Measurements from ENCODE around the gene CHN2. TPM values are rescaled to one million over a fixed set of nuclear protein-coding genes. Genes with fewer than 3 reads are reported as not detected.
A peak's percentile ranks its signal among the peaks of the same experiment; 100 is the strongest.

The CHN2 gene
- total and polyA plus RNA-seq, 8 donors = 8.2 to 32.9 (median 24.0) TPM

DNA sequence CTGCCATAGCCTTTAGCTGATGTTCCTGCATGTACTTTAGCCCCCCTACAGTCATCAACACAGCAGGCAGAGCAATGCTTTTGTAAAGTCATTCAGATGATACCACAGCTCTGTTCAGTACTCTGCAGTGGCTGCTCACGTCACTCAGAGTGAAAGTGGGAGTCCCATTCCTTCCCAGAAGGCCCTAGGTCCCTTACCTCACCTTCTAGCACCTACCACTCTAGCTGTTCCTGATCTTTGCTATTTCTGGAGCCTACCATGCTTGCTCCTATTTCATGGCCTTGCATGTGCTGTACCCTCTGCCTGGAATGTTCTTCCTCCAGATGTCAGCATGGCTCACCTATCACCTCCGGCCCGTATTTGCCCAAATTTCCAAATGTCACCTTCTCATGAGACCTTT is 274.7 kb downstream of the CHN2 start:
- Histone ChIP-seq H3K9me3 (no peaks in the 10 kb centered on the region), H3K36me3 (no peaks in the 10 kb centered on the region), H3K27ac (no peak overlapping the region), H3K4me3 (no peak overlapping the region), H3K27me3 (no peaks in the 10 kb centered on the region), H3K4me1 (peaks cover 0 to 6% (median 0%) of the 10 kb centered on the region in 3 donors)
- ATAC-seq = no peak
- TF ChIP-seq, protein P1, sequence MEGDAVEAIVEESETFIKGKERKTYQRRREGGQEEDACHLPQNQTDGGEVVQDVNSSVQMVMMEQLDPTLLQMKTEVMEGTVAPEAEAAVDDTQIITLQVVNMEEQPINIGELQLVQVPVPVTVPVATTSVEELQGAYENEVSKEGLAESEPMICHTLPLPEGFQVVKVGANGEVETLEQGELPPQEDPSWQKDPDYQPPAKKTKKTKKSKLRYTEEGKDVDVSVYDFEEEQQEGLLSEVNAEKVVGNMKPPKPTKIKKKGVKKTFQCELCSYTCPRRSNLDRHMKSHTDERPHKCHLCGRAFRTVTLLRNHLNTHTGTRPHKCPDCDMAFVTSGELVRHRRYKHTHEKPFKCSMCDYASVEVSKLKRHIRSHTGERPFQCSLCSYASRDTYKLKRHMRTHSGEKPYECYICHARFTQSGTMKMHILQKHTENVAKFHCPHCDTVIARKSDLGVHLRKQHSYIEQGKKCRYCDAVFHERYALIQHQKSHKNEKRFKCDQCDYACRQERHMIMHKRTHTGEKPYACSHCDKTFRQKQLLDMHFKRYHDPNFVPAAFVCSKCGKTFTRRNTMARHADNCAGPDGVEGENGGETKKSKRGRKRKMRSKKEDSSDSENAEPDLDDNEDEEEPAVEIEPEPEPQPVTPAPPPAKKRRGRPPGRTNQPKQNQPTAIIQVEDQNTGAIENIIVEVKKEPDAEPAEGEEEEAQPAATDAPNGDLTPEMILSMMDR (IDR thresholded peaks at IDR 0.05) = no peak
- no peak for DNase-seq
- no peak for FAIRE-seq
- intact Hi-C loops (cut with DNase I) = no loop called here
- WGBS, 2 donors = 89 to 99% methylated on average over 3 of the region's 3 CpGs

DNA sequence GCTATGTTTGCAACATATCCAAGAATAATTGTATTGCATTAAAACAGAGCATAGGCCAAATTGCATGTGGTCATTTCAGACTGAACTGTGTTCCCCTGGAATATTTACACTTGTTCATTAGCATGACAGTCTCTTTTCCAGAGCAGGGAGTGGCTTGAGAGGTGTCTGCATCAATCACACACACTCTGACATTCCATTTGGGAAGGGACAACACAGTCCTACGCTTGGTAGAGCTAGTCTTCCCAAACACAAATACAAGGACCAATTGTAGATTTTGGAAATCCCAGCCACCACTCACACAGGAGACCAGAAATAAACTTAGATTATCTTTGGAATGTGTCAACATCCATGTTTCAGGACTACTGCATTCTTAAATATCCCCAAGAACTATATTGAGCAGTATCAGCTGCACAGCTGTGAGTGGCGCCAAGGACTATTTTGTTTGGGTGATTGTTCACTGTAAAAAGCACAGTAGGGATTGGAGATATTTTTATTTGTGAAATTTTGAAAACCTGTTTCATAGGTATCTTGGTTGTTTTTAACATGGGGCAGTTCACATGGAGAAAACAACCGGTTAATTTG is 275.5 kb downstream of the CHN2 start:
- Histone ChIP-seq H3K27ac (no peak overlapping the region), H3K4me1 (peaks cover 0 to 3% (median 0%) of the 10 kb centered on the region in 3 donors), H3K4me3 (no peak overlapping the region), H3K9me3 (no peaks in the 10 kb centered on the region), H3K27me3 (no peaks in the 10 kb centered on the region), H3K36me3 (no peaks in the 10 kb centered on the region)
- FAIRE-seq (no peak), DNase-seq (no peak), ATAC-seq (no peak)
- TF ChIP-seq, protein P1 (IDR thresholded peaks at IDR 0.05) = no peak
- 93% methylated on average over 3 of the region's 3 CpGs for WGBS, 2 donors
- intact Hi-C loops (cut with DNase I) = no loop called here

DNA sequence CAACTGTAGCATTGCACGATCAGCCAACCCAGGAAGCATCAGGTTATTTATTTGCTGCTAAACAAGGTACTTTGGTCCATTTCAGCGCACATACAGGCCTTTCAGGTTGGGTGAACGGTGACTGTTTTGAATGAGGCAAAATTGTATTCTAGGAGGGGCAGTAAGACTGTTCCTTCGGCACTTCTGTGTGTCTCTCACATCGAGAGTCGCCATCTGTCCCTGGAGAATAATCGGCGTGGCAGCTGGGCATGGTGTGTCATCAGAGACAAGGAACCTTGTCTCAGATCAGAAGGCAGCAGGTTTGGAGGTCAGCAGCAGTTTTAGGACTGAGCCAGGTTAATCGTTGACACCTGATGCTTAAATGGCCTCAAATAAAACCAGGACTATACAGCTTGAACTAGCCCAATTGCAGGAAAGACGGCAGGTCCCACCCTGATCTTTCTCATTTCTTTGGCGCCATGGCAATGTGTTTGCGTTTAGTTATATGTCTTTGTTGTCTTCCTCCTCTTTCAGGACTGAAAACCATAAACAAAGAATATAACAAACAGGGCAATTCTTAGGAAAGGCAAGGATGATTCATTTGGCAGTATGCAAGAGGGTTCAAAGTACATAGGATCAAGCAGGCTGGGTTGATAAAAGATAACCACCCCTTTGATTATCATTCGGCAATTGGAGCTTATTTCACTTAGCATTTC is 277.0 kb downstream of the CHN2 start:
- no peaks in the 10 kb centered on the region for H3K9me3 ChIP-seq
- no peaks in the 10 kb centered on the region for H3K4me1 ChIP-seq
- H3K36me3 ChIP-seq = no peaks in the 10 kb centered on the region
- H3K4me3 ChIP-seq = no peak overlapping the region
- TF ChIP-seq, protein P1 (IDR thresholded peaks at IDR 0.05) = no peak
- no peaks in the 10 kb centered on the region for H3K27me3 ChIP-seq
- 76 to 82% methylated on average over 13 of the region's 13 CpGs for whole genome bisulfite sequencing, 2 donors
- intact Hi-C loops (cut with DNase I) = no loop called here
- DNase-seq = no peak
- no peak for FAIRE-seq
- H3K27ac ChIP-seq = no peak overlapping the region
- peak in 1 of 4 donors; percentile 43 for ATAC-seq

DNA sequence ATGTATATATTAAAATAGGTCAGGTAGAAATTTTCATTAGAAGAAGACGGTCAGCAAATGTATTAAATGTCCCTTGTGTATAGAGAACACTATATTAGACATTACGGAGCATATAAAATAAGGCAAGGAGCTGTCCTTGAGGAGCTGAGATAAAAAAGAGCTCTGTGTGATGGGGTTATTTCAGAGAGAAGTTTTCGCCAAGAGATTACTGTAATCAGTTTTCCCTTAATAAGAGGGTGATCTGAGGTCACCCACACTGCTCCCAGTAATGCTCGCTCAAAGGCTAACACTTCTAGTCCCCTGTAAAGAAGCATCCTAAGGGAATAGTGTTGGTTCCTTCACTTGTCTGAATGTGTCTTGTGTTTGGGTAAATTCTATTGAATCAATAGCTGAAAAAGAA is 282.3 kb downstream of the CHN2 start:
- TF ChIP-seq, protein P1 (IDR thresholded peaks at IDR 0.05) = no peak
- ATAC-seq (no peak), FAIRE-seq (no peak), DNase-seq (no peak)
- no peaks in the 10 kb centered on the region for H3K27me3 ChIP-seq
- intact Hi-C loops (cut with DNase I) = no loop called here
- H3K4me3 ChIP-seq = no peak overlapping the region
- no peak overlapping the region for H3K27ac ChIP-seq
- peaks cover 5 to 9% (median 9%) of the 10 kb centered on the region in 3 donors for H3K4me1 ChIP-seq
- H3K36me3 ChIP-seq = no peaks in the 10 kb centered on the region
- no peaks in the 10 kb centered on the region for H3K9me3 ChIP-seq
- WGBS, 2 donors = 58 to 78% methylated on average over 4 of the region's 4 CpGs

DNA sequence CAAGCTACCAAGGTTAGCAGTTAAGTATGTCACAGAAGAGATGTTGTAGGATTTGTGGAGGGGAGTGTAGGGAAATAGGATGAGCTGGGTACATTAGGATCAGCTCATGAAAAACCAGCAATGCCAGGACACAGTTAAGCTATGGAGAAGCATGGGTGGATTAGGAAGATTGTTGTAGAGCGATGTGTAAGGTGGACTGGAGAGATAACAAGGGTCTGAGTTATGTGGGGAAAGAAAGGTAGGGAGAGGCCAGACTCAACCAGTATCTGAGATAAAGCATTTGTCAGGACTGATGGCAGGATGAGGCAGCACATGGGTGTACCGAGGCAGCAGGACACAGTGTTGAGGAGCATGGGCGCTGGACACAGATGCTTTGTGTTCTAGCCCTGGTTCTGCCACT is 283.7 kb downstream of the CHN2 start:
- Histone ChIP-seq H3K27ac (no peak overlapping the region), H3K4me3 (no peak overlapping the region), H3K27me3 (no peaks in the 10 kb centered on the region), H3K4me1 (peaks cover 5 to 9% (median 9%) of the 10 kb centered on the region in 3 donors), H3K9me3 (no peaks in the 10 kb centered on the region), H3K36me3 (no peaks in the 10 kb centered on the region)
- FAIRE-seq (no peak), ATAC-seq (no peak), DNase-seq (no peak)
- TF ChIP-seq, protein P1 (IDR thresholded peaks at IDR 0.05) = no peak
- intact Hi-C loops (cut with DNase I) = no loop called here
- 94 to 98% methylated on average over 3 of the region's 3 CpGs for WGBS, 2 donors
